ENCODE results near the gene PIGM.

The PIGM gene

GRCh38 chr1:160031365-160032164, at the start of gene PIGM:
PIGM (minus strand) TSS chr1:160031990; CDS start chr1:160031739, 251 bp downstream.
- DNase-seq, result peak; percentile 98

DNA sequence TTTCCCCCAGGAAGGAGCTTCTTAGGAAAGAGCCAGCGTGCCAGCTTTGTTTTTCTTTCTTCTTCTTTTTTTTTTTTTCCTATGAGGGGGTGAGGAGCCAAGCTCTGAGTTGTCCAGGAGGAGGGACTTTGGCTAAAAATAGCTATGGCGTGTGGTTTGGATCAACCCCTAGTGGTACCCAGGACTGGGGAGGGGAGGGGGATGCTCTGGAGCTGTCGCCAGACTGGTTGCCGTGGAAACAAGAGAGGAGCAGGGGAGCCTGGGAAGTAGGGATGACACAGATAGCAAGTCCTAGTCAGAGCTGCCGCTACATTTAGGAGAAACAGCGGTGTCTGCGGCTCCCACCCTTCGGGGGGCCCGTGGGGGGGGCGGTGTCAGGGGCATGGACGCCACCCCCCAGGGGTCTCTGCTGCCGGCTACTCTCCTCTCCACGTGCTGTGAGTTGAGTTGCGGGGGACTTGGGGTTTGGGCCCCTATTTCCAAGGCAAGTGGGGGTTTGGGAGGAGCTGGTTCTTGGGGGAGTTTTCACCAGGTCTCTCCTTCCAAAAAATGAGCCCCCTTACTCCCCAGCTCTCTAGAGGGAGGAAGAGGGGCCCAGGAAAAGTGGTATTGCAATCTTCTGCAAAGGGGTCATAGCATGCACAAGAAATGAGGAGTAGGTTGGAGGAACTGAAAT, 49.6 kb upstream of the PIGM start, which contains the start of gene KCNJ9:
Gene KCNJ9, plus strand, starts transcription at position 278 of the 676 bp plus-strand sequence. CDS start 2,493 bp downstream, outside the sequence.
- DNase-seq, result peak; percentile 7

DNA sequence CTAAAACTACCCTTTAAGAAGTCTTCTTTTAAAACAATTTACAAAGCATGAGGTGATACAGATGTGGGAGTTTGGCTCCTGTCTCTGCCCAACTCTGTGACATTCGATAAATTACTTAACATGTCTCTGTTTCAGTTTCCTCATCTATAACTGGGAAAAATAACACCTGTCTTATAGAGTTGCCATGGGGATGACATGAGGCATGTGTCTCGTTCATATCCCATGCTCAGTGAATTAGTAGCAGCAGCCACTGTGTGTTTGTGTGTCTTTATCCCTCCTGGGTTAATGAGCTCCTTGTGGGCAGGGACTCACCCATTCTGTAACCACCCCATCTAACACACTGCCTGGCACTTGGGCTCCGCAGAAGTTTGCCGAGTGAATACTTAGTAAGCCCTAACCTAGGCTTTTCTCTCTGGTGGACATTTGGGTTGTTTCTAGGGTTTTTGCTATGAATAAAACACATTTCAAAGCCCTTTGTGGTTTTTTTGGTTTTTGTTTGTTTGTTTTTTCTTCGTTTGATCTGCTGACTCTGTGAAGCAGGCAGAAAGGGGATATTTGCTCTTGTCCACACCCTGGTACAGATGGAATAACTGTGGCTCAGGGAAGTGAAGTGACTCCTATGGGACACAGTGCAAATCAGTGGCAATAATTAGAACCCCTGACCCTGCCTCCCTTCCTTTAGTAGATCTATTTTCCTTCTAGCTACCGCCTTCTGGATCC, 48.8 kb upstream of the PIGM start:
- peak; percentile 2 for DNase-seq

GRCh38 chr1:160079448-160079847, 47.7 kb upstream of the PIGM start:
- DNase-seq, result no peak

GRCh38 chr1:160078512-160079195, 46.9 kb upstream of the PIGM start:
- DNase-seq, result peak; percentile 8

- DNase-seq, result no peak
Measured at GRCh38 chr1:160077486-160077885, 45.7 kb upstream of the PIGM start.

DNA sequence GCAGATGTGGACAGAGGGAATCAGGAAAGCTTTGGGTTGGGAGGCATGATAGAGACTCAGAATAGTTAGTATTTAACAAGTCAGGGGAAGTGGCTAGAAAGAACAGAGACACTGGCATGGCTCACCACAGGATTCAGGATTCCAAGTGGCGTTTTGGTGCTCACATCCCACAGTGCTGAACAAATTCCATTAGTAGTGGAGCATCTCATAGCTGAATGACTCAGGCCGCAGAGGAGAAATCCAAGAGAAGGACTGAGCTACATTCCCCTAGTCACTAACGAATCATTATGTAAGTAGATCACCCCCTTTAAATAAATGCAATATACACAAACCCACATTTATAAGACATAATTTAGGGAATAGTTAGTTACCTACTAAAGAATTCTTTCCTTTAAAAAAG, 44.5 kb upstream of the PIGM start:
- DNase-seq, result no peak

GRCh38 chr1:160075836-160076235, 44.0 kb upstream of the PIGM start:
- no peak for DNase-seq

GRCh38 chr1:160074865-160075264, 43.1 kb upstream of the PIGM start:
- DNase-seq, result no peak

DNA sequence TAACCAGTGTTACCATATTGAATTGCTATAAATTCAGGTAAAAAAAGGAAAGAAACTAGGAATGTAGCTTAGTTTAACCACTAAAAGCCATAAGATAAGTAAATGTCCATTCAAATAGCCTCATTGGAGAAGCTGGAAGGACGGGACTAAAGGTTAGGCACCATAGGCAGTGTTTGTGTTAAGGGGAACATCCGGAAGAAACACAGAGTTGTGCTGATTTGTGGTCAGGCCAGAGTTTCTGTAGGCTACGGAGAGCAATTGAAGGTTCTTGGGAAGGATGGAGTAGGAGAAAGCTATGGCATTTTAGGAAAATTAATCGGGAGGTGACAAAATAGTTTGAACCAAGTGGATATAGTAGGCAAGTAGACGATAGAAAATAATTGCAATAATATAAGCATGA, 39.5 kb upstream of the PIGM start:
- DNase-seq, result no peak

GRCh38 chr1:160070243-160071163, 38.7 kb upstream of the PIGM start:
- peak; percentile 49 for DNase-seq

GRCh38 chr1:160069460-160070231, 37.9 kb upstream of the PIGM start, which contains the start of gene KCNJ10:
KCNJ10 (minus strand) TSS chr1:160070160; CDS start chr1:160042532, 27,628 bp downstream.
- no peak for DNase-seq

- no peak for DNase-seq
Measured at GRCh38 chr1:160068225-160068624, 36.4 kb upstream of the PIGM start.

GRCh38 chr1:160066829-160067745, 35.3 kb upstream of the PIGM start:
- DNase-seq, result no peak

GRCh38 chr1:160064746-160065145, 33.0 kb upstream of the PIGM start:
- DNase-seq, result no peak

- DNase-seq, result no peak
Measured at GRCh38 chr1:160064164-160064563, 32.4 kb upstream of the PIGM start.

DNA sequence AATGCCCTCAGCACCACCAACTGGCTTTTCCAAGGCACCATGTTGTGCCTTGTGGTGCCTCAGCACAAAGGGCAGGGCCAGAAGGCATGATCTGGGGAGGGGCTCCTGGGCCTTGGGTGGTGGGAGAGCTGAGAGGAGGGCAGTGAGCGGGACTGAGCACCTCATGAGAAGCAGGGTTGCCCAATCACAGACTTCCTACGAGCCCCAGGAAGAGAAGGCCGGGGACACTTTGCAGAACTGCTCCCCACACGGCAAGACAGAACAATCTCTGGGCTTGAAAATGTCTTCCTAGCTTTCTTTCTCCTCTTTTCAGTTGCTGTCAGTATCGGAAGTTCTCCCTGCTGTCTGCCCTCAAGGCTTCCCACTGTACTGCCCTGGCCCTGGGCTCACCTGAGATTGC, 31.4 kb upstream of the PIGM start:
- DNase-seq, result no peak

GRCh38 chr1:160062230-160062532, 30.4 kb upstream of the PIGM start:
- DNase-seq, result no peak

- DNase-seq, result no peak
Measured at GRCh38 chr1:160061369-160062229, 29.8 kb upstream of the PIGM start.
